Cardiac muscle cell (in vitro differentiated cells and primary cell): ENCODE measurements around the gene CDH11. TPM values are rescaled to one million over a fixed set of nuclear protein-coding genes. Genes with fewer than 3 reads are reported as not detected.
A peak's percentile ranks its signal among the peaks of the same experiment; 100 is the strongest.

Experiments used
- DNase-seq, 2 donors: peaks; one replicate each; pipeline versions ENCODE4 v3.0.0 to v3.0.0-alpha.2; 2010 to 2017; ENCODE audit warnings: low read depth in 1 of 2, low spot score in 1 of 2
- H3K27ac ChIP-seq: fragments of 200-600 bp; sonication (generic); 2 replicates; pipeline ENCODE4 v1.5.1; 2016
- H3K27me3 ChIP-seq: fragments of 200-600 bp; sonication (generic); 2 replicates; pipeline ENCODE4 v1.6.0; 2016; ENCODE audit warnings: control low read depth
- H3K36me3 ChIP-seq: fragments of 200-600 bp; sonication (generic); 2 replicates; pipeline ENCODE4 v1.5.1; 2016; ENCODE audit warnings: control low read depth
- H3K4me1 ChIP-seq: fragments of 200-600 bp; sonication (generic); 2 replicates; pipeline ENCODE4 v1.8.1; 2017; ENCODE audit warnings: low read depth, mild to moderate bottlenecking, mixed run types
- H3K4me3 ChIP-seq: fragments of 200-600 bp; sonication (generic); 2 replicates; pipeline ENCODE4 v1.5.1; 2016; ENCODE audit warnings: mild to moderate bottlenecking
- H3K9me3 ChIP-seq: fragments of 200-600 bp; sonication (generic); 2 replicates; pipeline ENCODE4 v1.5.1; 2017; ENCODE audit warnings: low read depth, mild to moderate bottlenecking, control low read depth
- CTCF ChIP-seq: IDR thresholded peaks from 2 replicates; pipeline ENCODE4 v1.5.1; 2012; ENCODE audit warnings: low read depth, mild to moderate bottlenecking, low read length
- polyA plus RNA-seq: library from polyadenylated mRNA; unstranded; fragments of >200 nt; fragmentation: Nextera tagmentation; extraction: Ambion mirVana; gene quantifications from 2 replicates; pipeline ENCODE4 v1.2.1, GENCODE V29; 2016
- total RNA-seq: library from RNA; depleted of rRNA; stranded (reverse); fragments of >200 nt; gene quantifications from 2 replicates; pipeline ENCODE4 v1.2.3, GENCODE V29; 2016

CDH11 gene
- total and polyA plus RNA-seq, 2 experiments from 2014 or later: 29.4 to 99.3 TPM

GRCh38 chr16:65032387-65032786 is 89.5 kb downstream of the CDH11 start:
- no peaks in the 10 kb centered on the region for H3K9me3 ChIP-seq
- no peaks in the 10 kb centered on the region for H3K36me3 ChIP-seq
- H3K4me3 ChIP-seq: no peak overlapping the region
- H3K4me1 ChIP-seq: peaks cover 5% of the 10 kb centered on the region
- H3K27me3 ChIP-seq: no peaks in the 10 kb centered on the region
- H3K27ac ChIP-seq: no peak overlapping the region
- DNase-seq: no peak
- no peak for TF ChIP-seq CTCF

GRCh38 chr16:65024767-65025178 is 97.1 kb downstream of the CDH11 start:
- Histone ChIP-seq H3K4me3 (no peak overlapping the region), H3K4me1 (no peaks in the 10 kb centered on the region), H3K9me3 (no peaks in the 10 kb centered on the region), H3K27me3 (no peaks in the 10 kb centered on the region), H3K27ac (no peak overlapping the region), H3K36me3 (no peaks in the 10 kb centered on the region)
- TF ChIP-seq CTCF: no peak
- DNase-seq: peak in 1 of 2 donors; percentile 54

- no peak overlapping the region for H3K27ac ChIP-seq
Observed at GRCh38 chr16:65023802-65024201, 98.1 kb downstream of the CDH11 start.

GRCh38 chr16:65021852-65022595 is 99.8 kb downstream of the CDH11 start:
- DNase-seq: no peak
- no peak overlapping the region for H3K27ac ChIP-seq
- TF ChIP-seq CTCF: no peak
- H3K9me3 ChIP-seq: no peaks in the 10 kb centered on the region
- H3K4me1 ChIP-seq: no peaks in the 10 kb centered on the region
- no peaks in the 10 kb centered on the region for H3K27me3 ChIP-seq
- no peak overlapping the region for H3K4me3 ChIP-seq
- H3K36me3 ChIP-seq: no peaks in the 10 kb centered on the region

More at GRCh38 chr16:65023802-65024201, 98.1 kb downstream of the CDH11 start:
- H3K9me3 ChIP-seq: no peaks in the 10 kb centered on the region
- H3K4me1 ChIP-seq: no peaks in the 10 kb centered on the region
- no peak for DNase-seq
- no peak for TF ChIP-seq CTCF
- H3K36me3 ChIP-seq: no peaks in the 10 kb centered on the region
- no peak overlapping the region for H3K4me3 ChIP-seq
- H3K27me3 ChIP-seq: no peaks in the 10 kb centered on the region

GRCh38 chr16:65016754-65017153 is 105.1 kb downstream of the CDH11 start:
- no peaks in the 10 kb centered on the region for H3K4me1 ChIP-seq
- H3K4me3 ChIP-seq: no peak overlapping the region
- H3K27ac ChIP-seq: no peak overlapping the region
- no peak for TF ChIP-seq CTCF
- DNase-seq: no peak
- H3K27me3 ChIP-seq: no peaks in the 10 kb centered on the region
- H3K36me3 ChIP-seq: no peaks in the 10 kb centered on the region
- no peaks in the 10 kb centered on the region for H3K9me3 ChIP-seq
